OCI-LY7 (cell line): ENCODE data around the gene TVP23A.

Experiments
- CTCF ChIP-seq: fragments of 200-600 bp; sonication (generic); conservative IDR thresholded peaks from 2 replicates; pipeline ENCODE4 v1.5.1; 2014; ENCODE audit warnings: mild to moderate bottlenecking, antibody characterized with exemption, low read length, moderate library complexity, mixed read lengths
- EZH2phosphoT487 ChIP-seq: fragments of 200-600 bp; sonication (generic); IDR thresholded peaks from 2 replicates; pipeline ENCODE4 v1.6.1; 2018; ENCODE audit warnings: low read depth, borderline replicate concordance, mild to moderate bottlenecking, mixed run types, antibody characterized with exemption, low read length, moderate library complexity, mixed read lengths

- TF ChIP-seq CTCF = no peak
- TF ChIP-seq EZH2phosphoT487 = no peak
Measured at GRCh38 chr16:10846213-10846998, 27.8 kb upstream of the TVP23A start.
